Heart left ventricle (tissue), 16 donors: ENCODE results near the gene STRADB. TPM values are rescaled to one million over a fixed set of nuclear protein-coding genes. Genes with fewer than 3 reads are reported as not detected.

ENCODE experiments used
- ATAC-seq, 4 donors: fragments of 200-7000 bp; cut with Tn5 transposase; one replicate each; pipeline ENCODE4 v1.9.1; 2020 to 2022; ENCODE audit warnings: moderate library complexity in 4 of 4, mild to moderate bottlenecking in 3 of 4, moderate number of reproducible peaks in 1 of 4
- DNase-seq, 5 donors: peaks; one replicate each; pipeline ENCODE4 v3.0.0-alpha.2; 2020
- H3K27ac ChIP-seq, 12 donors: fragments of 200-600 bp; sonication (generic) in 4 of 12; one replicate each; pipeline versions ENCODE4 v1.5.0 to v1.8.0; 2016 to 2022; ENCODE audit warnings: mild to moderate bottlenecking in 2 of 12
- H3K27me3 ChIP-seq, 9 donors: fragments of 200-600 bp; sonication (generic) in 2 of 9; one replicate each; pipeline versions ENCODE4 v1.5.1 to v1.8.0; 2016 to 2022; ENCODE audit warnings: mild to moderate bottlenecking in 3 of 9
- H3K36me3 ChIP-seq, 9 donors: fragments of 200-600 bp; sonication (generic) in 2 of 9; one replicate each; pipeline versions ENCODE4 v1.5.0 to v1.8.0; 2018 to 2022; ENCODE audit warnings: mild to moderate bottlenecking in 2 of 9
- H3K4me1 ChIP-seq, 12 donors: fragments of 200-600 bp; sonication (generic) in 4 of 12; one replicate each; pipeline versions ENCODE4 v1.5.0 to v1.8.0; 2016 to 2022; ENCODE audit warnings: mild to moderate bottlenecking in 3 of 12
- H3K4me3 ChIP-seq, 12 donors: fragments of 200-600 bp; sonication (generic) in 4 of 12; one replicate each; pipeline versions ENCODE4 v1.5.0 to v1.8.0; 2017 to 2022; ENCODE audit warnings: mild to moderate bottlenecking in 9 of 12, moderate library complexity in 4 of 12
- H3K9me3 ChIP-seq, 12 donors: fragments of 200-600 bp; sonication (generic) in 4 of 12; one replicate each; pipeline versions ENCODE4 v1.5.0 to v1.8.0; 2016 to 2022; ENCODE audit warnings: mild to moderate bottlenecking in 1 of 12
- POLR2A ChIP-seq, 2 donors: fragments of 450-650 bp; IDR thresholded peaks; one replicate each; pipeline ENCODE4 v1.6.1; 2017; ENCODE audit warnings: antibody characterized with exemption in 2 of 2, mild to moderate bottlenecking in 2 of 2, moderate library complexity in 2 of 2
- WGBS, 4 donors: extraction: QIAGEN DNeasy Blood & Tissue Kit in 2 of 4; methylation state at CpG; one replicate each; pipeline versions ENCODE4 v1.1.5 to v1.1.7; 2013 to 2018; 5-methylcytosine and 5-hydroxymethylcytosine counted together
- intact Hi-C, 10 donors: fragments of 100-400 bp; cut with DNase I; formaldehyde crosslinking; loops; one replicate each; pipeline versions ENCODE4 v1.11.1 to v1.14.2; 2022
- polyA plus RNA-seq, 2 donors: library from polyadenylated mRNA; stranded (reverse); fragments of 200-250 nt; gene quantifications; one replicate each; pipeline ENCODE4 v1.2.3, GENCODE V29; 2013
- total RNA-seq, 9 donors: library from RNA; depleted of rRNA in 2 of 9; stranded (reverse); fragments of >200 nt in 2 of 9; fragmentation: NEBNext Ultra II Directional in 3 of 9; extraction: Animal tissue kit (Norgen Biotek cat#: 25700) in 3 of 9; gene quantifications; one replicate each; pipeline versions ENCODE4 v1.1.0 to v1.2.4, GENCODE V29; 2016 to 2023
- TF ChIP-seq, protein P1 (sequence below), 12 donors: fragments of 200-600 bp; sonication (generic) in 4 of 12; IDR thresholded peaks; one replicate each; pipeline versions ENCODE4 v1.5.0 to v1.8.0; 2018 to 2022; ENCODE audit warnings: antibody characterized with exemption in 12 of 12, mild to moderate bottlenecking in 5 of 12
- donor health status: ischemic (EF 13 %, LVEDD 7.1; RV severe dilation, severe dysfunction).
- donor health status: healthy with polysubstance abuse.
- donor health status: DM: no; HTN: yes; CAD: no.
- donor health status: DM: no; HTN: no; CAD: no.
- donor health status: ischemic (EF 25% LVEDD 6.9; RV normal size, moderate dysfunction).
- donor health status: ischemic (EF 25% LVEDD 5.7; RV mildly dilated, moderate dysfunction).
- donor health status: healthy.
- donor health status: DM: yes; HTN: yes; CAD: no.
- donor health status: ischemic (EF 35%, LVEDD 5.7; RV mildly dilated, moderate dysfunction).
- donor health status: nonischemic (EF 11% LVEDD 7.7; RV severe dilation, severe dysfunction).
- donor health status: DM: yes; HTN: yes; CAD: no.
- donor health status: PGD.
- donor health status: ischemic (EF 29% LVEDD 5.4; RV normal size, mild dysfunction).
- donor health status: nonischemic (EF 23%, LVEDD 6.1; RV moderate dilation, normal function).

The STRADB gene
- total and polyA plus RNA-seq, 11 donors = 28.6 to 105 (median 57.9) TPM

DNA sequence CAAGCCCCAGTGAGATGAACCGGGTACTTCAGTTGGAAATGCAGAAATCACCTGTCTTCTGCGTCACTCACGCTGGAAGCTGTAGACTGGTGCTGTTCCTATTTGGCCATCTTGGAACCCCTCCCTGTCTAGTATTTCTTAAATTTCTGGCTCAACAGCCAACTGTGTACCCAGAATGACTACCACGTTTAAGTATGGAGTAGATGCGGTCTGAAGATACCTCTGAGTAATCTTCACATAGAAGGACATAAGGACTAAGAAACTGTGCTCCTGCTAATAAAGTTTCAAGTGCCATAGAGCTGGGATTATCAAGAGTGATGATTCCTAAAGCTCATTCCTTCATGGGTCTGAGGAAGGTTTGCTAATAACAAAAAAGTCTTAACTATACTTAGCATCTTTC is 20.7 kb upstream of the STRADB start:
- H3K27me3 ChIP-seq = no peaks in the 10 kb centered on the region
- intact Hi-C loops = no loop called here
- DNase-seq (no peak), ATAC-seq (no peak)
- TF ChIP-seq, protein P1, sequence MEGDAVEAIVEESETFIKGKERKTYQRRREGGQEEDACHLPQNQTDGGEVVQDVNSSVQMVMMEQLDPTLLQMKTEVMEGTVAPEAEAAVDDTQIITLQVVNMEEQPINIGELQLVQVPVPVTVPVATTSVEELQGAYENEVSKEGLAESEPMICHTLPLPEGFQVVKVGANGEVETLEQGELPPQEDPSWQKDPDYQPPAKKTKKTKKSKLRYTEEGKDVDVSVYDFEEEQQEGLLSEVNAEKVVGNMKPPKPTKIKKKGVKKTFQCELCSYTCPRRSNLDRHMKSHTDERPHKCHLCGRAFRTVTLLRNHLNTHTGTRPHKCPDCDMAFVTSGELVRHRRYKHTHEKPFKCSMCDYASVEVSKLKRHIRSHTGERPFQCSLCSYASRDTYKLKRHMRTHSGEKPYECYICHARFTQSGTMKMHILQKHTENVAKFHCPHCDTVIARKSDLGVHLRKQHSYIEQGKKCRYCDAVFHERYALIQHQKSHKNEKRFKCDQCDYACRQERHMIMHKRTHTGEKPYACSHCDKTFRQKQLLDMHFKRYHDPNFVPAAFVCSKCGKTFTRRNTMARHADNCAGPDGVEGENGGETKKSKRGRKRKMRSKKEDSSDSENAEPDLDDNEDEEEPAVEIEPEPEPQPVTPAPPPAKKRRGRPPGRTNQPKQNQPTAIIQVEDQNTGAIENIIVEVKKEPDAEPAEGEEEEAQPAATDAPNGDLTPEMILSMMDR (IDR thresholded peaks at IDR 0.05) = no peak
- TF ChIP-seq POLR2A (IDR thresholded peaks at IDR 0.05) = no peak
- H3K4me1 ChIP-seq = peaks cover 0 to 72% (median 41%) of the 10 kb centered on the region in 12 donors
- 77 to 98% (median 78%) methylated on average over 4 to 5 of the region's 5 CpGs for WGBS, 4 donors
- peak overlapping the region in 11 of 12 donors; percentile 73 to 91 (median 84) for H3K27ac ChIP-seq
- peaks cover 0 to 7% (median 0%) of the 10 kb centered on the region in 9 donors for H3K36me3 ChIP-seq
- peaks cover 0 to 6% (median 0%) of the 10 kb centered on the region in 12 donors for H3K9me3 ChIP-seq
- no peak overlapping the region for H3K4me3 ChIP-seq

GRCh38 chr2:201432038-201432620 is 19.4 kb upstream of the STRADB start:
- Histone ChIP-seq H3K4me3 (peak overlapping the region in 3 of 12 donors; percentile 3 to 23 (median 13)), H3K9me3 (peaks cover 0 to 6% (median 0%) of the 10 kb centered on the region in 12 donors), H3K27ac (peak overlapping the region; percentile 37 to 91 (median 80)), H3K4me1 (peaks cover 2 to 68% (median 46%) of the 10 kb centered on the region in 12 donors), H3K27me3 (no peaks in the 10 kb centered on the region), H3K36me3 (peaks cover 0 to 7% (median 0%) of the 10 kb centered on the region in 9 donors)
- ATAC-seq (peak in 3 of 4 donors; percentile 57 to 74 (median 73)), DNase-seq (no peak)
- 11 to 26% (median 12%) methylated on average over 4 of the region's 4 CpGs for WGBS, 4 donors
- TF ChIP-seq, protein P1 (IDR thresholded peaks at IDR 0.05) = no peak
- no peak for TF ChIP-seq POLR2A (IDR thresholded peaks at IDR 0.05)
- intact Hi-C loops = loop anchor here in 2 of 10 donors (2.0 kb wide), 1 partner anchor 19 kb away; the partner anchor contains the start of genes STRADB (in 2 of the 2) and TRAK2 (in 2 of the 2)

DNA sequence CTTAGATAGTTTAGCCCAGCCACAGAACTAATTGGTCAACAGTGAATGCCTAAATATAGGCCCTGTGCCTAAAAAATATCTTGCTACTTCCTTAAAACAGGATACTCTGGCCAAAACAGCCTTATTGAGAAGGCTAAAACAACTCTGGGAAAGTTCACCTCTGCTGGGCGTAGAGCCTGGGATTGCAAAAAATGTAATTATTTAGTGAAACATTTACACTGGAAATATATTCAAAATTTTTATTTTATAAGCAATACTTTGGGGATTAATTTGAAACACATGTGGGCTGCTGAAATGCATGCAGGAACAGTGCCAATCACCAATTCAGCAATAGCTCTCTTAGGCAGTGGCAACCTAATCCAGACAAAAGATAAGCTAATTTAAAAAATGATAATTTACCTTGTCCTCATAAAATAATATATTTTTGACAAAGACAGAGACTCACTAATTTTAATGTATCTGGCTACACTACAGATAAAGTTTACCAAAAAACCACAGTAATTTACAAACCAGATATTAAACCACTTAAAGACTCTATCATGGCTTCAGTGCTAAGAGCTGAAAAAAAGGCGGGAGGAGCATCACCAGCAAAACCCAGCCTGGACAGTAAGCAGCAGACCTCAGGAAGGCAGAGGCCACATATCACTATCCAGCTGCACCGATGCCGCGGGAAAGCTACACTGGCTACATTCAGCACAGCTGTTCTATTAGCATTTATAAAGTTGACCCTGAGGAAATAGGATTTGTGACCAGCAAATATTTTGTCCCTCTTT is 18.7 kb upstream of the STRADB start:
- 8 to 19% (median 9%) methylated on average over 5 of the region's 5 CpGs for WGBS, 4 donors
- no peak for TF ChIP-seq POLR2A (IDR thresholded peaks at IDR 0.05)
- TF ChIP-seq, protein P1 (IDR thresholded peaks at IDR 0.05) = no peak
- Histone ChIP-seq H3K27ac (peak overlapping the region; percentile 37 to 91 (median 80)), H3K4me3 (peak overlapping the region in 8 of 12 donors; percentile 13 to 31 (median 24)), H3K36me3 (peaks cover 0 to 7% (median 0%) of the 10 kb centered on the region in 9 donors), H3K4me1 (peaks cover 2 to 68% (median 50%) of the 10 kb centered on the region in 12 donors), H3K9me3 (peaks cover 0 to 6% (median 0%) of the 10 kb centered on the region in 12 donors), H3K27me3 (no peaks in the 10 kb centered on the region)
- intact Hi-C loops = loop anchor here in 2 of 10 donors (2.0 kb wide), 1 partner anchor 18 kb away; the partner anchor contains the start of genes STRADB (in 2 of the 2) and TRAK2 (in 2 of the 2)
- ATAC-seq (peak; percentile 69 to 83 (median 74)), DNase-seq (peak in 3 of 5 donors; percentile 36 to 62 (median 54))
